Measurements from ENCODE around the gene DCK.

DCK gene

DNA sequence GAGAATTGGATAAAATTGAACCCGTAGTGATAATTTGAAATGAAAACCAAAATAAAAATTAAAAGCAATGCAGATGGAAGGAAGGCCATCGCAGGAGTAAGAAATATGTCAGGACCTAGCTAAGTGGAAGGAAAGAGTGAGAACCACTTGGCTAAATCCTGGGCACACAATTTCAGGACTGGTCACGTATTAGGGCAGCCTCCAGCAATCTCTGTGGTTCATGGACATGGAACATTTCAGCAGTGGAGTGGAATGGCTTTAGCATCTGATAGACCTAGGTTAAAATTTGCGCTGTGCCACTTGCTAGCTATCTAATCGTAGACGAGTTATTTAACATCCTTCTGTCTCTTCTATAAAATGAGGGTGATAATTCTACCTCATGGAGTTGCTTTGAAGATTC, 71.1 kb downstream of the DCK start:
- no peak for FAIRE-seq

DNA sequence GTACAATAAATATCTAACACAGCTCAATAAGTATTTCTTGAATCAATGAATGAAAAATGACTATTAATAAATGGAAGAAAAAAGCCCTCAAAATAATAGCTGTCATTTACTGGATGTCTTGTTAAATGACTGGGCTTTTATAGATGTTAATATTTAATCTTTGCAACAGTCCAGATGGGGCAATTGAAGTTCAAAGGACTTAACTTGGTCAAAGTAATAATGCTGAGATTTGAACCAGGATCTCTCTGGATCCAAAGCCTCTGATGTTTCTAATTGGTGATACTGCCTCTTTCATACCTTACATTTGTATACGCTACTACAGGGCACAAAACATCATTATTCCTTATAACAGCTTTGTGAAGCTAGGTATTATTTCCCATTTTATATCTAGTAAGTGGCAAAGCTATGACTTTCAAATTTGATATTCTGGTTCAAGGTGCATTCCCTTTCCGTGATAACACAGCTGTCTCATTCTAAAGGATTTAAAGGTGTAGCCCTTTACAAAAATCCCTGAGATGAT, 72.6 kb downstream of the DCK start:
- no peak for FAIRE-seq

DNA sequence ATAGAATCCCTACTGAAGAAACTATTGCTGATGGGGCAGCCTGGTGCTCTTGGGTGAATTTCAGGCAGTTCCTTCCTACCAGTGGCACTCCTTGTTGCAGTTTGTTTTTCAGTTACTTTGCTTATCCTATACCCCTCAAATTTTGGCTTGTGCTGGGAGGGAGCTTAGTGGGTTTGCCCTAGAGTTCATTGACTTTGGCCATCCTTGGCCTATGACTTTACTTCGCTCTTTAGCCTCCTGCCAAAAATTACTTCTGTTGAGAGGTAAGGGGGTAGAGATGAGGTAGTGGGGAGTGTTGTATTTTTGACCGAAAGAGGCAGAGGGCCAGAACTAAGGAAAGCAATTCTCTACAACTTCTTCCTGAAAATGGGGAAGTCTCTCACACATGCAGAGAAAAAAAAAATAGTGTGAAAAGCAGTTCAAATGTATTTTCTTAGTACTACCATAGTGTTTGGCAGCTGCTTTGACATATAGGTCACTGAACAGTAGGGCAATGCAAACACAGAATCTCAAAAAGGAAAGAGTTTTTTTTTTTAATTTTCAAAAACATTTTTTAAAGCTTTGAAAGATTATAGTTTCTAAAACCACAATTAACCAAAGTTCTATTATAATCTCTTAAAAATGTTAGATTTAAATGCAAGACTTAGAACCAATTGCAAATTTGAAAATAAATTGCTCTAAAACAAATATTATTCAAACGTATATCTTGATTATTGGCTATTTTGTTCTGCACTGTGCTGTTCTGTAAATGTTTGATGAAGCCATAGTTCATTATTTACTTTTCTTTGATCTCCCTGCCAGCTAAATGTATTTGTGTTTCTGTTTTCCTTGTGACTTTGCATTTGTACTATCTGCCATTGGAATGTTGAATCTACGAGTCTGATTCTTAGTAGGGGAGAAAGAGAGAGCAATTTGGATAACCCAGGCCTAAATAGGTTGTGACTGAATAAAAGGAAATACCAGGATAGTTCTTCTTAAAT, 73.6 kb downstream of the DCK start:
- FAIRE-seq = no peak

DNA sequence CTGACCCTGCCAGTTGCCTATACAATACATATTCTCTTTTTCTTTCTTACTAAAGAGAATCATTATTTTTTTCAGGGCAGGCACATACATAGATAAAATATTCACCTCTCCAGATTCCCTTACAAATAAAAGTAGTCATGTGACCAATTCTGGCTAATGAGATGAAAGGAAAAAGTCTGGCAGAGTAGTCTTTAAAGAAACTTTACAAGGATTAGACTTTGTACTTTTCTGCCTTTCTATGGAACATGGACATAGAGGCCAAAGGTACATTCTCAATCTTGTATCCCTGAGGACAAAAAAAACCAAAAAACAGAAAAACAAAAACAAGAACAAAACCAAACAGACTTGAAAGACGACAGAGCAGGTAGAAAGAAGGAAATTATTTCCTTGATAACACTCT, 75.6 kb downstream of the DCK start:
- no peak for FAIRE-seq

DNA sequence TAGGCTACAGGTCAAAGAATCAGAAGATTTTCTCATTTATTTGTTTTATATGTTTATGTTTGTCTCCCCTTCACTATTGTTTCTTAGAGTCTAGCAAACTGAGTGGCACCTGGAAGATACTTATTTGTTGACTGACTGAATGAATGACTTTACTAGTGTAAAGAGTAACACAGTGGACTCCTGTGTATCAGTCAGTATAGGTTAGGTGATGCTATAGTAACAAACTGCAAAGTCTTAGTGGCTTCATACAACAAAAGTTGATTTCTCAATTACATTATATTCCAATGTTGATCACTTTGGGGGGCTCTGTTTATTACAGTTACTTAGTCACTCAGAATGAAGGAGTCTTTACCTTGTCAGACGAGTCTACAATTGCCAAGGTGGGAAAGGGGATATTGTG, 76.6 kb downstream of the DCK start:
- FAIRE-seq = no peak

DNA sequence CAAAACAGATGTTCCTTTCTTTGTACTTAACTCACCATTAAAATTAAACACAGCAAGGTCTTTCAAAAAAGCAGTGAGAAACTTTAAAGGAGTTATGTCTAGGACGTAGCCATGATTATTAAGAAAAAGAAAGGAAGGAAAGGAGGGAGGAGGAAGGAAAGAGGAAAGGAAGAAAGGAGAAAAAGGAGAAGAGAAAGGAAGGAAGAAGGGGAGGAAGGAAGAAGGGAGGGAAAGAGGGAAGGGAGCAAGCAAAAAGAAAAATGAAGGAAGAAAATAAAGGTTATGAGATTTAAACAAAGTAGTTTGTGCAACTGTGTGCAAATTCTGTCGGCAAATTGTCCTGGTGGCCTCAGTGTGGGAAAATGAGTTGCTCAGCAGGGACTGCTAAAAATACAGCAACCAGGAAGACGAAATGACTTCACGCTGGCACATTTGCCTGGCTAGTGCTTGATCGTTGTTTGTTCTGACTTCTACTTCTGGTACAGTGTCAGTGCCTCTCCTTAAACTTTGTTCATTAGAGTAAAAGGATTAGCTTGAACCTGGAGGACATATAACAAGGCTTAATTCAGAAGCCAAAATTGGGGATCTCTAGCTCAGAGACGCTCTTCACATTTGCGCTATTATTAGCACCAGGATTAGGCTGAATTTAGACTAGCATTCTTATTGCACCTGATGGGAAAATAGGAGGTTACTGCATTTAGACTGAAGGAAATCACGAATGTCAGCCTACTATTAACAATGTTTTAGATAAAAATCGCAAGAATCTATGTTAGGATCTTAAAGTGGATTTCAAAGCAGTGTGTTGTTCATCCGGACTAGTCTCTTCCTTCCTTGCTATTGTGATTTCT, 81.2 kb downstream of the DCK start:
- no peak for FAIRE-seq

All from colon (tissue), 2 donors.